ENCODE data around the gene EPB41L3. TPM values are rescaled to one million over a fixed set of nuclear protein-coding genes. Genes with fewer than 3 reads are reported as not detected.

The EPB41L3 gene
- total and polyA plus RNA-seq, 2 donors (not counting 1 experiment from before 2014, with no cell fraction given), result 3.1 to 29.9 TPM

DNA sequence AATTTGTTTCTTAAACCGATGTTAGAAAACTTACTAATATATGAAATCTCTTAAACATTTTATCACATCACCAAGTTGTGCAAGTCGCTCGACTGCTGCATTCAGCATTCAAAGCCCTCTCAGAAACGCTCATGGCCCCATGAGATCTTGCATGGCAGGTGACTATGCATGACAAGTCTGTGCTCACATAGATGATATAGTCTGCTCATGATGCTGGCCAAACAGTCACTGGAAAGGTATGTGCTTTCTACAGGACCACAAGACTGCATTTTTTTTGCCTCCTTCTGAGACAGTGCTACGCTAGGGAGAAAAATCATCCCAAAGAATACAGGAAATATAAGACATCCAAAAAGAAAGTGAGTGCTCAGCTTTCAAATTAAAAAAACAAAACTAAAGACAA, 150.0 kb downstream of the EPB41L3 start:
- Histone ChIP-seq H3K36me3 (ENCODE audit: control insufficient read depth, insufficient read depth, low read length) (no peaks in the 10 kb centered on the region), H3K4me1 (ENCODE audit: control insufficient read depth, extremely low read depth, insufficient read depth, low read length) (no peaks in the 10 kb centered on the region), H3K4me3 (replicated peaks in 1 of 4; ENCODE audit: control extremely low read depth in 1 of 4, insufficient read depth in 1 of 4, low read depth in 3 of 4, low read length in 4 of 4) (no peak overlapping the region), H3K9ac (ENCODE audit: insufficient read depth, low read length) (no peak overlapping the region), H3K4me2 (ENCODE audit: extremely low read depth, insufficient read depth, low read length) (no peak overlapping the region), H3K9me3 (ENCODE audit: control insufficient read depth, insufficient read depth, low read depth, low read length) (no peaks in the 10 kb centered on the region), H3K27ac (ENCODE audit: insufficient read depth, low read length) (no peak overlapping the region), H3K79me2 (ENCODE audit: control insufficient read depth, insufficient read depth, low read length) (no peaks in the 10 kb centered on the region), H2AFZ (ENCODE audit: low read length) (no peak overlapping the region), H3K27me3 (ENCODE audit: control insufficient read depth, insufficient read depth, low read length) (no peaks in the 10 kb centered on the region), H4K20me1 (ENCODE audit: control insufficient read depth, extremely low read depth, insufficient read depth, low read length) (no peaks in the 10 kb centered on the region)
- TF ChIP-seq EZH2 (IDR thresholded peaks at IDR 0.05; ENCODE audit: low read length, missing control alignments) (no peak), CTCF (conservative IDR thresholded peaks at IDR 0.05 in 1 of 2, IDR thresholded peaks at IDR 0.05 in 1 of 2; ENCODE audit: low read depth in 1 of 2, low read length in 2 of 2) (no peak)
- DNase-seq (ENCODE audit: low read depth in 2 of 2), result peak; percentile 15 to 74

GRCh38 chr18:5391409-5391808, 152.4 kb downstream of the EPB41L3 start:
- no peaks in the 10 kb centered on the region for H4K20me1 ChIP-seq (ENCODE audit: control insufficient read depth, extremely low read depth, insufficient read depth, low read length)
- H3K4me1 ChIP-seq (ENCODE audit: control insufficient read depth, extremely low read depth, insufficient read depth, low read length), result no peaks in the 10 kb centered on the region
- H3K27me3 ChIP-seq (ENCODE audit: control insufficient read depth, insufficient read depth, low read length), result no peaks in the 10 kb centered on the region
- H3K4me2 ChIP-seq (ENCODE audit: extremely low read depth, insufficient read depth, low read length), result no peak overlapping the region
- H3K9me3 ChIP-seq (ENCODE audit: control insufficient read depth, insufficient read depth, low read depth, low read length), result no peaks in the 10 kb centered on the region
- no peaks in the 10 kb centered on the region for H3K79me2 ChIP-seq (ENCODE audit: control insufficient read depth, insufficient read depth, low read length)
- no peak for DNase-seq (ENCODE audit: low read depth in 2 of 2)
- TF ChIP-seq CTCF (conservative IDR thresholded peaks at IDR 0.05 in 1 of 2, IDR thresholded peaks at IDR 0.05 in 1 of 2; ENCODE audit: low read depth in 1 of 2, low read length in 2 of 2), result no peak
- TF ChIP-seq EZH2 (IDR thresholded peaks at IDR 0.05; ENCODE audit: low read length, missing control alignments), result no peak
- H3K4me3 ChIP-seq (replicated peaks in 1 of 4; ENCODE audit: control extremely low read depth in 1 of 4, insufficient read depth in 1 of 4, low read depth in 3 of 4, low read length in 4 of 4), result no peak overlapping the region
- no peak overlapping the region for H3K9ac ChIP-seq (ENCODE audit: insufficient read depth, low read length)
- H2AFZ ChIP-seq (ENCODE audit: low read length), result no peak overlapping the region
- H3K36me3 ChIP-seq (ENCODE audit: control insufficient read depth, insufficient read depth, low read length), result no peaks in the 10 kb centered on the region
- H3K27ac ChIP-seq (ENCODE audit: insufficient read depth, low read length), result no peak overlapping the region

DNA sequence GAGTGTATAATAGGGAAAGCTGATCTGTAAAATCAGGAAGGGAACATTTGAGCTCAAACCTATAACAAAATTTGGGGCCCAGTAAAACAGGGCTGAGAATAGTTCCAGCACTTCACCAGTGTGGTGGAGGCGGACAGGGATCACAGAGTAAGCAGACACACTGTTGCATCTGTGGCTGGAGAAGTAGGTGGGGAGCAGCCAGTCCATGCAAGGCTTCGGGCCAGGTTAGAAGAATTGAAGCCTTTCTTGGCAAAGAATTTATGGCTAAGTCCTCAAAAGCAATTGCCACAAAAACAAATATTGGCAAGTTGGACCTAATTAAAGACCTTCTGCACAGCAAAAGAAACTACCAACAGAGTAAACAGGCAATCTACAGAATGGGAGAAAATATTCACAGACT, 154.4 kb downstream of the EPB41L3 start:
- Histone ChIP-seq H2AFZ (ENCODE audit: low read length) (no peak overlapping the region), H3K36me3 (ENCODE audit: control insufficient read depth, insufficient read depth, low read length) (no peaks in the 10 kb centered on the region), H3K4me3 (replicated peaks in 1 of 4; ENCODE audit: control extremely low read depth in 1 of 4, insufficient read depth in 1 of 4, low read depth in 3 of 4, low read length in 4 of 4) (no peak overlapping the region), H3K4me1 (ENCODE audit: control insufficient read depth, extremely low read depth, insufficient read depth, low read length) (no peaks in the 10 kb centered on the region), H3K9ac (ENCODE audit: insufficient read depth, low read length) (no peak overlapping the region), H4K20me1 (ENCODE audit: control insufficient read depth, extremely low read depth, insufficient read depth, low read length) (no peaks in the 10 kb centered on the region), H3K27ac (ENCODE audit: insufficient read depth, low read length) (no peak overlapping the region), H3K4me2 (ENCODE audit: extremely low read depth, insufficient read depth, low read length) (no peak overlapping the region), H3K79me2 (ENCODE audit: control insufficient read depth, insufficient read depth, low read length) (no peaks in the 10 kb centered on the region), H3K27me3 (ENCODE audit: control insufficient read depth, insufficient read depth, low read length) (no peaks in the 10 kb centered on the region), H3K9me3 (ENCODE audit: control insufficient read depth, insufficient read depth, low read depth, low read length) (no peaks in the 10 kb centered on the region)
- TF ChIP-seq EZH2 (IDR thresholded peaks at IDR 0.05; ENCODE audit: low read length, missing control alignments) (no peak), CTCF (conservative IDR thresholded peaks at IDR 0.05 in 1 of 2, IDR thresholded peaks at IDR 0.05 in 1 of 2; ENCODE audit: low read depth in 1 of 2, low read length in 2 of 2) (no peak)
- DNase-seq (ENCODE audit: low read depth in 2 of 2), result no peak

Data from fibroblast of lung (primary cell).